Brain microvascular endothelial cell (primary cell): ENCODE data around the gene PTPN21.

Experiments
- DNase-seq: peaks from one replicate; pipeline ENCODE4 v3.0.0-alpha.2; 2020
- H3K27ac ChIP-seq: fragments of 250-450 bp; sonication (Bioruptor Pico); 2 replicates; pipeline ENCODE4 v1.5.1; 2020; ENCODE audit warnings: mild to moderate bottlenecking, moderate library complexity
- H3K27me3 ChIP-seq: fragments of 250-450 bp; sonication (Bioruptor Pico); replicated peaks from 2 replicates; pipeline ENCODE4 v1.5.1; 2020; ENCODE audit warnings: mild to moderate bottlenecking
- H3K36me3 ChIP-seq: fragments of 250-450 bp; sonication (Bioruptor Pico); replicated peaks from 2 replicates; pipeline ENCODE4 v1.5.1; 2020; ENCODE audit warnings: mild to moderate bottlenecking
- H3K4me3 ChIP-seq: 2 replicates; pipeline ENCODE4 v1.5.1; 2011; ENCODE audit warnings: low read depth, mild to moderate bottlenecking, control low read depth, low read length, moderate library complexity
- CTCF ChIP-seq: IDR thresholded peaks from 2 replicates; pipeline ENCODE4 v1.5.1; 2011; ENCODE audit warnings: low read depth, mild to moderate bottlenecking, moderate library complexity, low read length, control low read depth, inconsistent platforms; ENCODE audit errors: missing control alignments
- in situ Hi-C: cut with HindIII; loops from 2 replicates; pipeline ENCODE4 v1.10.0; 2017; ENCODE audit warnings: low sequenced_read_pairs, low pct_ligation_motif_present

The PTPN21 gene

GRCh38 chr14:88597601-88598000 lies 42.8 kb upstream of the PTPN21 start:
- Histone ChIP-seq H3K27me3 (no peaks in the 10 kb centered on the region), H3K36me3 (peaks cover 46% of the 10 kb centered on the region), H3K4me3 (no peak overlapping the region), H3K27ac (no peak overlapping the region)
- in situ Hi-C loops = no loop called here
- DNase-seq = no peak
- no peak for TF ChIP-seq CTCF

GRCh38 chr14:88597038-88597437 lies 42.2 kb upstream of the PTPN21 start:
- in situ Hi-C loops = no loop called here
- Histone ChIP-seq H3K27ac (no peak overlapping the region), H3K36me3 (peaks cover 43% of the 10 kb centered on the region), H3K27me3 (no peaks in the 10 kb centered on the region), H3K4me3 (no peak overlapping the region)
- TF ChIP-seq CTCF = no peak
- DNase-seq = no peak

- H3K36me3 ChIP-seq = peaks cover 23% of the 10 kb centered on the region
- in situ Hi-C loops = no loop called here
- no peak for DNase-seq
- no peak for TF ChIP-seq CTCF
- no peak overlapping the region for H3K4me3 ChIP-seq
- no peak overlapping the region for H3K27ac ChIP-seq
- no peaks in the 10 kb centered on the region for H3K27me3 ChIP-seq
Measured at GRCh38 chr14:88592031-88592430, 37.2 kb upstream of the PTPN21 start.

GRCh38 chr14:88590173-88590572 lies 35.4 kb upstream of the PTPN21 start:
- DNase-seq = peak; percentile 43
- H3K4me3 ChIP-seq = no peak overlapping the region
- H3K36me3 ChIP-seq = peaks cover 19% of the 10 kb centered on the region
- TF ChIP-seq CTCF = no peak
- in situ Hi-C loops = no loop called here
- H3K27me3 ChIP-seq = no peaks in the 10 kb centered on the region
- no peak overlapping the region for H3K27ac ChIP-seq

GRCh38 chr14:88588081-88588480 lies 33.3 kb upstream of the PTPN21 start:
- DNase-seq = no peak
- Histone ChIP-seq H3K27me3 (no peaks in the 10 kb centered on the region), H3K36me3 (peaks cover 19% of the 10 kb centered on the region), H3K4me3 (no peak overlapping the region), H3K27ac (no peak overlapping the region)
- in situ Hi-C loops = no loop called here
- no peak for TF ChIP-seq CTCF

- DNase-seq = no peak
- Histone ChIP-seq H3K4me3 (no peak overlapping the region), H3K27me3 (no peaks in the 10 kb centered on the region), H3K27ac (no peak overlapping the region), H3K36me3 (peaks cover 35% of the 10 kb centered on the region)
- in situ Hi-C loops = no loop called here
- no peak for TF ChIP-seq CTCF
Measured at GRCh38 chr14:88584451-88584850, 29.6 kb upstream of the PTPN21 start.
